HEK293 (cell line): ENCODE results near the gene LNPK.

Experiments
- CTCF ChIA-PET: fragments of 350-600 bp; formaldehyde crosslinking; extraction: SDS; loops from one replicate; lab custom pipeline; 2021; ENCODE audit warnings: antibody characterized with exemption; lab: Yijun Ruan, JAX
- POLR2A ChIA-PET: fragments of 300-600 bp; formaldehyde crosslinking; extraction: SDS; loops from one replicate; lab custom pipeline; 2020; ENCODE audit warnings: antibody characterized with exemption, inconsistent platforms; lab: Yijun Ruan, JAX
- H3K27ac ChIP-seq: fragments of 200-500 bp; sonication (Bioruptor generic); 2 replicates; pipeline ENCODE4 v1.5.1; 2014; ENCODE audit warnings: low read depth, low read length, control low read depth, inconsistent platforms; ENCODE audit errors: extremely low read depth
- H3K36me3 ChIP-seq, 2 experiments: fragments of 200-500 bp in 1 of 2; sonication (Bioruptor generic) in 1 of 2; 1 replicate in 1 of 2; 2 replicates in 1 of 2; pipeline ENCODE4 v1.5.1; 2014 to 2017; ENCODE audit warnings: inconsistent platforms in 2 of 2, low read length in 2 of 2; ENCODE audit not compliant: control insufficient read depth in 2 of 2, insufficient read depth in 1 of 2
- H3K4me1 ChIP-seq: fragments of 200-500 bp; sonication (Bioruptor generic); 2 replicates; pipeline ENCODE4 v1.5.1; 2014; ENCODE audit warnings: mild to moderate bottlenecking, low read length, inconsistent platforms; ENCODE audit not compliant: control insufficient read depth, insufficient read depth
- H3K4me3 ChIP-seq: 2 replicates; pipeline ENCODE4 v1.5.1; 2011; ENCODE audit warnings: low read depth, mild to moderate bottlenecking, control low read depth, low read length, moderate library complexity
- H3K9me3 ChIP-seq: fragments of 200-500 bp; sonication (Bioruptor generic); 2 replicates; pipeline ENCODE4 v1.5.1; 2014; ENCODE audit warnings: low read depth, low read length, inconsistent platforms; ENCODE audit not compliant: control insufficient read depth, insufficient read depth
- ATF2 ChIP-seq: fragments of 450-650 bp; formaldehyde crosslinking; IDR thresholded peaks from 2 replicates; pipeline ENCODE4 v1.5.1; 2016; ENCODE audit warnings: missing biosample characterization, missing genetic modification characterization, low read depth
- BCL11A ChIP-seq: fragments of 450-650 bp; formaldehyde crosslinking; IDR thresholded peaks from 2 replicates; pipeline ENCODE4 v1.5.1; 2016; ENCODE audit warnings: low read depth, missing biosample characterization, missing genetic modification characterization
- EGR2 ChIP-seq: fragments of 450-650 bp; formaldehyde crosslinking; IDR thresholded peaks from 2 replicates; pipeline ENCODE4 v1.5.1; 2016; ENCODE audit warnings: low read depth, missing biosample characterization, missing genetic modification characterization
- HOXC10 ChIP-seq: sonication (generic); formaldehyde crosslinking; IDR thresholded peaks from 2 replicates; pipeline ENCODE4 v1.8.1; 2023; ENCODE audit warnings: mild to moderate bottlenecking, missing genetic modification reagents
- KLF7 ChIP-seq: fragments of 450-650 bp; formaldehyde crosslinking; IDR thresholded peaks from 2 replicates; pipeline ENCODE4 v1.5.1; 2016; ENCODE audit warnings: missing biosample characterization, missing genetic modification characterization, borderline replicate concordance
- PATZ1 ChIP-seq: fragments of 450-650 bp; formaldehyde crosslinking; IDR thresholded peaks from 2 replicates; pipeline ENCODE4 v1.5.1; 2016; ENCODE audit warnings: missing biosample characterization, missing genetic modification characterization
- SCRT2 ChIP-seq: fragments of 450-650 bp; formaldehyde crosslinking; IDR thresholded peaks from 2 replicates; pipeline ENCODE4 v1.5.1; 2016; ENCODE audit warnings: missing biosample characterization, missing genetic modification characterization
- ZBTB49 ChIP-seq: fragments of 450-650 bp; formaldehyde crosslinking; IDR thresholded peaks from 2 replicates; pipeline ENCODE4 v1.5.1; 2016; ENCODE audit warnings: missing biosample characterization, missing genetic modification characterization, low read depth
- ZFP69B ChIP-seq: fragments of 450-650 bp; formaldehyde crosslinking; IDR thresholded peaks from 2 replicates; pipeline ENCODE4 v1.5.1; 2016; ENCODE audit warnings: missing biosample characterization, missing genetic modification characterization
- ZNF169 ChIP-seq: fragments of 450-650 bp; formaldehyde crosslinking; IDR thresholded peaks from 2 replicates; pipeline ENCODE4 v1.5.1; 2016; ENCODE audit warnings: missing biosample characterization, missing genetic modification characterization
- ZNF211 ChIP-seq: fragments of 450-650 bp; formaldehyde crosslinking; IDR thresholded peaks from 2 replicates; pipeline ENCODE4 v1.5.1; 2016; ENCODE audit warnings: low read depth, missing biosample characterization, missing genetic modification characterization
- ZNF335 ChIP-seq: fragments of 450-650 bp; formaldehyde crosslinking; conservative IDR thresholded peaks from 2 replicates; pipeline ENCODE4 v1.5.1; 2016; ENCODE audit warnings: missing biosample characterization, missing genetic modification characterization
- ZNF350 ChIP-seq: fragments of 450-650 bp; formaldehyde crosslinking; IDR thresholded peaks from 2 replicates; pipeline ENCODE4 v1.5.0; 2017; ENCODE audit warnings: missing biosample characterization, mild to moderate bottlenecking, missing genetic modification characterization
- ZNF394 ChIP-seq: fragments of 450-650 bp; formaldehyde crosslinking; IDR thresholded peaks from 2 replicates; pipeline ENCODE4 v1.5.1; 2016; ENCODE audit warnings: missing biosample characterization, missing genetic modification characterization, mild to moderate bottlenecking, moderate library complexity, borderline replicate concordance
- ZNF426 ChIP-seq: fragments of 450-650 bp; formaldehyde crosslinking; IDR thresholded peaks from 2 replicates; pipeline ENCODE4 v1.5.1; 2017; ENCODE audit warnings: missing biosample characterization, missing genetic modification characterization, mild to moderate bottlenecking, inconsistent platforms, moderate library complexity
- ZNF521 ChIP-seq: fragments of 450-650 bp; formaldehyde crosslinking; IDR thresholded peaks from 2 replicates; pipeline ENCODE4 v1.5.1; 2017; ENCODE audit warnings: missing biosample characterization, mild to moderate bottlenecking, missing genetic modification characterization
- ZNF549 ChIP-seq: fragments of 450-650 bp; IDR thresholded peaks from 2 replicates; pipeline ENCODE4 v1.5.1; 2018; ENCODE audit warnings: missing biosample characterization, missing genetic modification characterization, mild to moderate bottlenecking, inconsistent platforms, moderate library complexity
- ZNF629 ChIP-seq: fragments of 450-650 bp; formaldehyde crosslinking; IDR thresholded peaks from 2 replicates; pipeline ENCODE4 v1.5.1; 2017; ENCODE audit warnings: missing biosample characterization, missing genetic modification characterization
- ZNF660 ChIP-seq: fragments of 450-650 bp; IDR thresholded peaks from 2 replicates; pipeline ENCODE4 v1.5.1; 2018; ENCODE audit warnings: missing biosample characterization, mild to moderate bottlenecking, missing genetic modification characterization
- ZNF830 ChIP-seq: fragments of 450-650 bp; IDR thresholded peaks from 2 replicates; pipeline ENCODE4 v1.5.0; 2018; ENCODE audit warnings: missing biosample characterization, missing genetic modification characterization, low read depth, mild to moderate bottlenecking, moderate library complexity
- TF ChIP-seq, protein P1 (sequence below): fragments of 450-650 bp; formaldehyde crosslinking; IDR thresholded peaks from 2 replicates; pipeline ENCODE4 v1.5.1; 2017; ENCODE audit warnings: missing biosample characterization, missing genetic modification characterization
- TF ChIP-seq, protein P2 (sequence below): fragments of 450-650 bp; formaldehyde crosslinking; IDR thresholded peaks from 2 replicates; pipeline ENCODE4 v1.5.1; 2016; ENCODE audit warnings: missing biosample characterization, missing genetic modification characterization
- TF ChIP-seq, protein P3 (sequence below): fragments of 450-650 bp; formaldehyde crosslinking; IDR thresholded peaks from 2 replicates; pipeline ENCODE4 v1.5.1; 2017; ENCODE audit warnings: missing biosample characterization, missing genetic modification characterization

The LNPK gene

GRCh38 chr2:175937216-175937615 lies 64.9 kb downstream of the LNPK start (continued):
- TF ChIP-seq ZBTB49 (tag by site-specific recombination): no peak

DNA sequence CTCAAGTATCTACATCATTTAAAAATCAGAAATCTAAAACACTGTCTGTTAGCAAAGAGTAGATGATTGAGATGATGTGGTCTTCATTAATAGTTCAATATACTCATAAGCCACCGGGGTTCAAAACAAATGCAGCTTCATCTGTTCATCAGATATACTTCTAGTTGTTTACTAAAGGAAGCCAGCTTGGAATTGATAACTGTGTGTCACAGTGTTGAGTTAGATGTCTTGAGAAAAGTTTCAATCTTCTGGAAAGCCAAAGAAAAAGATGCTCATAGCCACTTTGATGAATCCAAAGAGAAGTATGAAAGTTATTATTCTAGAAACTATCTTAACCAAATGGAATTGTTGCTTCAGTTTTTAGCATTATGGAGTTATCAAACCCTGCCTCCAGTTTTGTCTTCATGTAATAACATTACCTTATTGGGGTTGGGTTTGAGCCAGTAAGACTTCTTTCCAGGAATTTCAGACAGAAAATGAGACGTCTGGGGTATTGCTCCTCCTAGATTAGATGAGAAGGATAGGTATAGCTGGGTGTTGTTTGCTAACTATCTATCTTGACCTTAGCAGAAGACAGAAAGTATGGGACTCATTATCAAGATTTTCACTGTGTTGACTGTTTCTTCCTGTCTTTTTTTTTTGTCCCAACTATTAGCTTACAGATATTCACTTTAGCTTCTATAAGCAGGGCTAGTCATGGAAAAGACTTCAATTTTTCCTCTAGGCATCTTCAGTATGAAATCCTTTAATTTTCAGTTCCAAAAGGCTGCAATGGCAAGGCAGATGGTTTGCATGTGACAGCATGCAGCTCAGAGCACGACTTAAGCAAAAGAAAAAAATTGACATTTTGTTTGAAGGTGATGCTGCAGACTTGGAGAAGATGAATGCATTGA lies 66.5 kb downstream of the LNPK start:
- H3K4me3 ChIP-seq: no peak overlapping the region
- TF ChIP-seq ZNF335 (no peak), ZNF629 (no peak), ZNF350 (tag by site-specific recombination) (no peak), BCL11A (tag by site-specific recombination) (no peak), ZNF521 (no peak), ZNF549 (no peak), ZNF660 (no peak), ZNF394 (tag by site-specific recombination) (no peak), ZNF426 (tag by site-specific recombination) (no peak), HOXC10 (CRISPR knock-in tag) (no peak)
- TF ChIP-seq, protein P1, sequence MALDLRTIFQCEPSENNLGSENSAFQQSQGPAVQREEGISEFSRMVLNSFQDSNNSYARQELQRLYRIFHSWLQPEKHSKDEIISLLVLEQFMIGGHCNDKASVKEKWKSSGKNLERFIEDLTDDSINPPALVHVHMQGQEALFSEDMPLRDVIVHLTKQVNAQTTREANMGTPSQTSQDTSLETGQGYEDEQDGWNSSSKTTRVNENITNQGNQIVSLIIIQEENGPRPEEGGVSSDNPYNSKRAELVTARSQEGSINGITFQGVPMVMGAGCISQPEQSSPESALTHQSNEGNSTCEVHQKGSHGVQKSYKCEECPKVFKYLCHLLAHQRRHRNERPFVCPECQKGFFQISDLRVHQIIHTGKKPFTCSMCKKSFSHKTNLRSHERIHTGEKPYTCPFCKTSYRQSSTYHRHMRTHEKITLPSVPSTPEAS (tag by site-specific recombination): no peak
- TF ChIP-seq, protein P2, sequence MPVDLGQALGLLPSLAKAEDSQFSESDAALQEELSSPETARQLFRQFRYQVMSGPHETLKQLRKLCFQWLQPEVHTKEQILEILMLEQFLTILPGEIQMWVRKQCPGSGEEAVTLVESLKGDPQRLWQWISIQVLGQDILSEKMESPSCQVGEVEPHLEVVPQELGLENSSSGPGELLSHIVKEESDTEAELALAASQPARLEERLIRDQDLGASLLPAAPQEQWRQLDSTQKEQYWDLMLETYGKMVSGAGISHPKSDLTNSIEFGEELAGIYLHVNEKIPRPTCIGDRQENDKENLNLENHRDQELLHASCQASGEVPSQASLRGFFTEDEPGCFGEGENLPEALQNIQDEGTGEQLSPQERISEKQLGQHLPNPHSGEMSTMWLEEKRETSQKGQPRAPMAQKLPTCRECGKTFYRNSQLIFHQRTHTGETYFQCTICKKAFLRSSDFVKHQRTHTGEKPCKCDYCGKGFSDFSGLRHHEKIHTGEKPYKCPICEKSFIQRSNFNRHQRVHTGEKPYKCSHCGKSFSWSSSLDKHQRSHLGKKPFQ (tag by site-specific recombination): no peak
- TF ChIP-seq, all 188 proteins: peak for 0
- H3K27ac ChIP-seq: no peak overlapping the region
- ChIA-PET POLR2A (no interaction called here), CTCF (interaction anchor here (1.8 kb wide), 1 partner anchor 17 kb away, joined by 4 read pairs; no protein-coding TSS in a partner anchor)
- peaks cover 4 to 22% of the 10 kb centered on the region in 2 experiments for H3K36me3 ChIP-seq
- no peaks in the 10 kb centered on the region for H3K9me3 ChIP-seq
- no peaks in the 10 kb centered on the region for H3K4me1 ChIP-seq

DNA sequence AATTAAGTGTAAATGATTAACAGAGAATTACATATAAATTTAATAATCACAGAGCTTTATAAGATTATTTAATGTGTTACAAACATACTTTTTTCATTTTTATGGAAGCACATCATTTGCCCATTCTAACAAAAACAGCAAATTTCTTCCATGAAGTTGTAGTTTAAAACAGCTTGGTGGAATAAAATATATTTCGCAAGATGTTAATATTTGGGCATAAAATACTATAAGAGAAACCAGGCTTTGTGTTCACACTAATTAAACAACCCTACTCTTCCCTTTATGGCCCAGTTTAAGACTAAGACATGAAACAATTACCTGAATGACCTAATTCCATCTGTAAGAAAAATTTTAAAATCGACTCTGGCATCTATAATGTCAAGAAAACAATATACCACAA lies 69.4 kb downstream of the LNPK start:
- H3K4me1 ChIP-seq: no peaks in the 10 kb centered on the region
- no peak overlapping the region for H3K27ac ChIP-seq
- CTCF ChIA-PET: interaction anchor here (0.7 kb wide), 1 partner anchor 12 kb away, joined by 3 read pairs; no protein-coding TSS in a partner anchor
- POLR2A ChIA-PET: no interaction called here
- H3K4me3 ChIP-seq: no peak overlapping the region
- no peaks in the 10 kb centered on the region for H3K9me3 ChIP-seq
- TF ChIP-seq ZFP69B: no peak
- no peak for TF ChIP-seq SCRT2
- no peak for TF ChIP-seq ATF2 (tag by site-specific recombination)
- no peak for TF ChIP-seq ZNF830
- no peak for TF ChIP-seq ZNF211 (tag by site-specific recombination)
- no peak for TF ChIP-seq ZNF169
- no peak for TF ChIP-seq PATZ1
- TF ChIP-seq, protein P3, sequence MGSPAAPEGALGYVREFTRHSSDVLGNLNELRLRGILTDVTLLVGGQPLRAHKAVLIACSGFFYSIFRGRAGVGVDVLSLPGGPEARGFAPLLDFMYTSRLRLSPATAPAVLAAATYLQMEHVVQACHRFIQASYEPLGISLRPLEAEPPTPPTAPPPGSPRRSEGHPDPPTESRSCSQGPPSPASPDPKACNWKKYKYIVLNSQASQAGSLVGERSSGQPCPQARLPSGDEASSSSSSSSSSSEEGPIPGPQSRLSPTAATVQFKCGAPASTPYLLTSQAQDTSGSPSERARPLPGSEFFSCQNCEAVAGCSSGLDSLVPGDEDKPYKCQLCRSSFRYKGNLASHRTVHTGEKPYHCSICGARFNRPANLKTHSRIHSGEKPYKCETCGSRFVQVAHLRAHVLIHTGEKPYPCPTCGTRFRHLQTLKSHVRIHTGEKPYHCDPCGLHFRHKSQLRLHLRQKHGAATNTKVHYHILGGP (tag by site-specific recombination): no peak
- TF ChIP-seq EGR2: no peak
- TF ChIP-seq KLF7: no peak
- H3K36me3 ChIP-seq: peaks cover 4 to 26% of the 10 kb centered on the region in 2 experiments
